ENCODE data around the gene SLC26A9.

GRCh38 chr1:205970486-205970885, 27.2 kb upstream of the SLC26A9 start:
- TF ChIP-seq CTCF (IDR thresholded peaks at IDR 0.05; ENCODE audit: insufficient read depth, low read length) (no peak), GABPA (IDR thresholded peaks at IDR 0.05; ENCODE audit: low read depth) (no peak), POLR2AphosphoS5 (IDR thresholded peaks at IDR 0.05; ENCODE audit: low read depth) (no peak)

All from HL-60 (cell line).